DOHH2 (cell line): ENCODE data around the gene KRT8.

Experiments
- H3F3A ChIP-seq: fragments of 200-600 bp; sonication (generic), shearing (Covaris generic); 2 replicates; pipeline ENCODE4 v1.6.0; 2016; ENCODE audit warnings: antibody characterized with exemption, mild to moderate bottlenecking; ENCODE audit not compliant: control insufficient read depth, insufficient read depth
- H3K27ac ChIP-seq: fragments of 200-600 bp; sonication (generic); 2 replicates; pipeline ENCODE4 v1.5.1; 2014; ENCODE audit warnings: low read depth, mild to moderate bottlenecking, low read length, moderate library complexity
- H3K27me3 ChIP-seq: fragments of 200-600 bp; sonication (generic); 2 replicates; pipeline ENCODE4 v1.6.1; 2014; ENCODE audit warnings: mild to moderate bottlenecking, low read length, mixed read lengths; ENCODE audit not compliant: control insufficient read depth
- H3K36me3 ChIP-seq: fragments of 200-600 bp; sonication (generic); 2 replicates; pipeline ENCODE4 v1.6.1; 2014; ENCODE audit warnings: mild to moderate bottlenecking, low read length, moderate library complexity, mixed read lengths; ENCODE audit not compliant: control insufficient read depth
- H3K4me1 ChIP-seq: fragments of 200-600 bp; sonication (generic); 2 replicates; pipeline ENCODE4 v1.6.1; 2014; ENCODE audit warnings: mild to moderate bottlenecking, low read length, mixed read lengths; ENCODE audit not compliant: control insufficient read depth
- H3K4me2 ChIP-seq: fragments of 200-600 bp; sonication (generic); 2 replicates; pipeline ENCODE4 v1.6.0; 2014; ENCODE audit warnings: mild to moderate bottlenecking, low read length, moderate library complexity
- H3K4me3 ChIP-seq: fragments of 200-600 bp; sonication (generic); 2 replicates; pipeline ENCODE4 v1.5.1; 2014; ENCODE audit warnings: mild to moderate bottlenecking, low read length, mixed read lengths
- H3K79me2 ChIP-seq: fragments of 200-600 bp; sonication (generic); 2 replicates; pipeline ENCODE4 v1.6.1; 2014; ENCODE audit warnings: mild to moderate bottlenecking, low read length, mixed read lengths; ENCODE audit not compliant: control insufficient read depth
- H3K9me2 ChIP-seq: fragments of 200-600 bp; sonication (generic); replicated peaks from 2 replicates; pipeline ENCODE4 v1.6.1; 2014; ENCODE audit warnings: mild to moderate bottlenecking, low read length, mixed read lengths; ENCODE audit not compliant: control insufficient read depth
- H3K9me3 ChIP-seq: fragments of 200-600 bp; sonication (generic); 2 replicates; pipeline ENCODE4 v1.6.1; 2014; ENCODE audit warnings: antibody characterized with exemption, low read length, mixed read lengths; ENCODE audit not compliant: control insufficient read depth, insufficient read depth
- H4K20me1 ChIP-seq: fragments of 200-600 bp; sonication (generic); 2 replicates; pipeline ENCODE4 v1.6.0; 2014; ENCODE audit warnings: low read depth, mild to moderate bottlenecking, antibody characterized with exemption, low read length, moderate library complexity; ENCODE audit not compliant: control insufficient read depth, insufficient read depth
- EZH2phosphoT487 ChIP-seq: fragments of 200-600 bp; sonication (generic); IDR thresholded peaks from 2 replicates; pipeline ENCODE4 v1.6.1; 2017; ENCODE audit warnings: borderline replicate concordance, mild to moderate bottlenecking, antibody characterized with exemption, low read length, moderate library complexity, mixed read lengths
- TF ChIP-seq, protein P1 (sequence below): fragments of 200-600 bp; sonication (generic); IDR thresholded peaks from one replicate; pipeline ENCODE4 v1.5.1; 2014; ENCODE audit warnings: antibody characterized with exemption, mild to moderate bottlenecking, low read depth, low read length; ENCODE audit not compliant: poor library complexity, severe bottlenecking

Gene KRT8

DNA sequence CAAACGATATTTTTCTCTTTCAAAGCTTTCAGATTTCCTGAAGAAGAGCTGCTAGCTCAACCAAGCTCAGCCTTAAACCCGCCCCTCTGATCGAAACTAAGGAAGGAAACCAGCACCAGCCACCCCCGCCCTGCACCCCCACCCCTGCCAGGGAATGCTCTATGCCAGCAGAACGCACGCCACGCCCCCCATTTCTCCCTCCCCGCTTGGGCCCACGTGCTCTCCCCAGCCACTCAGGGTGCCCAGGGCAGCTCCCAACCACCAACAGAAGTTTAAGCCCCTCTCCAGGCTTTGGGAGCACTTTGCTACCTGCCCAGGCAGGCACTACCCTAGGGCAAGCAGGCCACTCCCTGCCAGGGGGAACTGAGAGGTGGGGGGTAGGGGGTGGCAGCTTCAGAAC lies 37.2 kb downstream of the KRT8 start:
- Histone ChIP-seq H3F3A (no peaks in the 10 kb centered on the region), H3K36me3 (no peaks in the 10 kb centered on the region), H3K4me1 (peaks cover 13% of the 10 kb centered on the region), H4K20me1 (no peaks in the 10 kb centered on the region), H3K27ac (no peak overlapping the region), H3K27me3 (no peaks in the 10 kb centered on the region), H3K4me2 (no peak overlapping the region), H3K79me2 (no peaks in the 10 kb centered on the region), H3K9me3 (no peaks in the 10 kb centered on the region), H3K9me2 (no peaks in the 10 kb centered on the region), H3K4me3 (no peak overlapping the region)
- TF ChIP-seq EZH2phosphoT487 = no peak
- TF ChIP-seq, protein P1, sequence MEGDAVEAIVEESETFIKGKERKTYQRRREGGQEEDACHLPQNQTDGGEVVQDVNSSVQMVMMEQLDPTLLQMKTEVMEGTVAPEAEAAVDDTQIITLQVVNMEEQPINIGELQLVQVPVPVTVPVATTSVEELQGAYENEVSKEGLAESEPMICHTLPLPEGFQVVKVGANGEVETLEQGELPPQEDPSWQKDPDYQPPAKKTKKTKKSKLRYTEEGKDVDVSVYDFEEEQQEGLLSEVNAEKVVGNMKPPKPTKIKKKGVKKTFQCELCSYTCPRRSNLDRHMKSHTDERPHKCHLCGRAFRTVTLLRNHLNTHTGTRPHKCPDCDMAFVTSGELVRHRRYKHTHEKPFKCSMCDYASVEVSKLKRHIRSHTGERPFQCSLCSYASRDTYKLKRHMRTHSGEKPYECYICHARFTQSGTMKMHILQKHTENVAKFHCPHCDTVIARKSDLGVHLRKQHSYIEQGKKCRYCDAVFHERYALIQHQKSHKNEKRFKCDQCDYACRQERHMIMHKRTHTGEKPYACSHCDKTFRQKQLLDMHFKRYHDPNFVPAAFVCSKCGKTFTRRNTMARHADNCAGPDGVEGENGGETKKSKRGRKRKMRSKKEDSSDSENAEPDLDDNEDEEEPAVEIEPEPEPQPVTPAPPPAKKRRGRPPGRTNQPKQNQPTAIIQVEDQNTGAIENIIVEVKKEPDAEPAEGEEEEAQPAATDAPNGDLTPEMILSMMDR = no peak

DNA sequence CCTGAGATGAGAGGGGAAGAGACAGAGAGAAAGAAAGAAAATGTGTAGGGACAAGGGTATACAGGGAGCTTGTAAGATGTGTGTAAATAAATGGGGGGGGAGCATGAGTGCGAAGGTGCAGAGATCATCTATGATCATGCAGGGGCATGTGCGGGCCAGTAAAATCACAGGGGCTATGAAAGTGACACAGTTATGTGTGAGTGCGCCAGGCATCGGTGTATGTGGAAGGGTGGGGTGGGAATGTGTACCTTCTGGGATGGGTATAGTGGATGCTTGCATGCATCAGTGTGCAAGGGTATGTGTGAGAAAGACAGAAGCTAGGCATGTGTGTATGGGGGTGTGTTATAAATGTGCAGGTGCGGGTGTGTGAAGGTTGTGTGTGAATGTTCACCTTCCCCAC lies 37.7 kb downstream of the KRT8 start:
- H3K79me2 ChIP-seq = no peaks in the 10 kb centered on the region
- H3K27me3 ChIP-seq = no peaks in the 10 kb centered on the region
- H3K9me3 ChIP-seq = no peaks in the 10 kb centered on the region
- H3K36me3 ChIP-seq = no peaks in the 10 kb centered on the region
- H3K4me1 ChIP-seq = peaks cover 13% of the 10 kb centered on the region
- no peaks in the 10 kb centered on the region for H3F3A ChIP-seq
- no peaks in the 10 kb centered on the region for H3K9me2 ChIP-seq
- H3K4me3 ChIP-seq = no peak overlapping the region
- no peaks in the 10 kb centered on the region for H4K20me1 ChIP-seq
- H3K27ac ChIP-seq = no peak overlapping the region
- no peak overlapping the region for H3K4me2 ChIP-seq
- TF ChIP-seq EZH2phosphoT487 = no peak
- TF ChIP-seq, protein P1 = no peak

DNA sequence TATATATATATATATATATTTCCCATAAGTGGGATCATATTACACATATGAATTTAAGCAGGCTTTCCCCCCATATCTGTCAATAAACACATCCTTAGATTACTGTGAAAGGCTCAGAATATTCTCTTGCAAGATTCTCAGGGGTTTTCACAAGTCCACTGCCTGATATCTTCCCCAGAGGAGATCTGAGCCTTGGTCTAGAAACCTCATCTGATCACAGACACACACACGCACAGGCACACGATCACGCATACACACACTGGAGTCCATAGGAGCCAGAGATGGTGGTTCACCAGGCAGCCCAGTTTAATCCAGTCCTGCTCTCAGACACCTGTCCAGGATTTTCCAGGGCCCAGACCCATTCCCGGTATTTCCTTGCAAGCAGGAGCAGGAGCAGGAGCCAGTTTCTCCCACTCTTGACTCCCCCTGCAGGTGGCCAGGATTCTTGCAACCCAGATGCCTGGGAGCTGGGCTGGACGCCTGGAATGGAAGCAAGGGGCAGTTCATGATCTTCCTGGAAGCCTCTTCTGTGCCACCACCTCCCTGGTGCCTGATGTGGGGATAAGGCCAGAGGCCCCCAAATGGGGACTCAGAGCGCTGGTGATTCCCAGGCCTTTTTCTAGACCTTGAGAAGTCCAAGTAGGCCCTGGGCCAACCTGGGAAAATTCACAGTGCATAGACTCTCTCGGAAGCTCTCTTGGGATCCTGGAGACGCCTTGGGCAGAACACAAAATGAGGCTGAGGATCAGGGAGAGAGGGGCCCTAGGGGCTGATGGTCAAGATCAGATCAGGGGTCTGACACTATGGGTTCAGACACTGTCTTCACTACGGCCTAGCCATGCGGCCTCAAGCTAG lies 39.6 kb downstream of the KRT8 start:
- no peak for TF ChIP-seq EZH2phosphoT487
- TF ChIP-seq, protein P1 = peak; percentile 83
- H3K9me3 ChIP-seq = no peaks in the 10 kb centered on the region
- no peak overlapping the region for H3K4me3 ChIP-seq
- no peaks in the 10 kb centered on the region for H3K27me3 ChIP-seq
- peaks cover 5% of the 10 kb centered on the region for H3K4me1 ChIP-seq
- no peaks in the 10 kb centered on the region for H3K9me2 ChIP-seq
- no peaks in the 10 kb centered on the region for H3K79me2 ChIP-seq
- no peaks in the 10 kb centered on the region for H4K20me1 ChIP-seq
- no peaks in the 10 kb centered on the region for H3F3A ChIP-seq
- no peak overlapping the region for H3K27ac ChIP-seq
- H3K36me3 ChIP-seq = no peaks in the 10 kb centered on the region
- no peak overlapping the region for H3K4me2 ChIP-seq
